ENCODE measurements around the gene COQ5.
"Not testable (repeated sequence)": the region's sequence is repeated elsewhere in the genome, so short reads cannot be mapped to it uniquely, and the experiment has no call there.

COQ5 gene

GRCh38 chr12:120529641-120530417, 871 bp upstream of the COQ5 start:
- in situ Hi-C loops (cut with MboI; ENCODE audit: low sequenced_read_pairs), result no loop called here

GRCh38 chr12:120522568-120522967, 6.4 kb downstream of the COQ5 start:
- in situ Hi-C loops (cut with MboI; ENCODE audit: low sequenced_read_pairs), result no loop called here

- in situ Hi-C loops (cut with MboI; ENCODE audit: low sequenced_read_pairs), result not testable (repeated sequence)
Observed at GRCh38 chr12:120519324-120519723, 9.6 kb downstream of the COQ5 start.

GRCh38 chr12:120515496-120515895, 13.5 kb downstream of the COQ5 start:
- in situ Hi-C loops (cut with MboI; ENCODE audit: low sequenced_read_pairs), result no loop called here

- in situ Hi-C loops (cut with MboI; ENCODE audit: low sequenced_read_pairs), result no loop called here
Observed at GRCh38 chr12:120514002-120514401, 15.0 kb downstream of the COQ5 start.

- in situ Hi-C loops (cut with MboI; ENCODE audit: low sequenced_read_pairs), result no loop called here
Observed at GRCh38 chr12:120508537-120508936, 20.4 kb downstream of the COQ5 start.

GRCh38 chr12:120504587-120504986, 24.4 kb downstream of the COQ5 start:
- in situ Hi-C loops (cut with MboI; ENCODE audit: low sequenced_read_pairs), result no loop called here

GRCh38 chr12:120500581-120500980, 28.4 kb downstream of the COQ5 start:
- in situ Hi-C loops (cut with MboI; ENCODE audit: low sequenced_read_pairs), result no loop called here

- in situ Hi-C loops (cut with MboI; ENCODE audit: low sequenced_read_pairs), result no loop called here
Observed at GRCh38 chr12:120498870-120499515, 30.0 kb downstream of the COQ5 start.

GRCh38 chr12:120497524-120498150, 31.3 kb downstream of the COQ5 start:
- in situ Hi-C loops (cut with MboI; ENCODE audit: low sequenced_read_pairs), result no loop called here

GRCh38 chr12:120496413-120497340, 32.3 kb downstream of the COQ5 start:
- in situ Hi-C loops (cut with MboI; ENCODE audit: low sequenced_read_pairs), result no loop called here

GRCh38 chr12:120495731-120496412, 33.1 kb downstream of the COQ5 start, which contains the start of gene DYNLL1:
TSS of gene DYNLL1 (plus strand) at chr12:120496113. CDS start at chr12:120496422, 309 bp downstream.
- in situ Hi-C loops (cut with MboI; ENCODE audit: low sequenced_read_pairs), result no loop called here

- in situ Hi-C loops (cut with MboI; ENCODE audit: low sequenced_read_pairs), result no loop called here
Observed at GRCh38 chr12:120495186-120495730, 33.7 kb downstream of the COQ5 start.

GRCh38 chr12:120490833-120491512, 38.0 kb downstream of the COQ5 start:
- in situ Hi-C loops (cut with MboI; ENCODE audit: low sequenced_read_pairs), result no loop called here

- in situ Hi-C loops (cut with MboI; ENCODE audit: low sequenced_read_pairs), result no loop called here
Observed at GRCh38 chr12:120490325-120490724, 38.6 kb downstream of the COQ5 start.

- in situ Hi-C loops (cut with MboI; ENCODE audit: low sequenced_read_pairs), result no loop called here
Observed at GRCh38 chr12:120489018-120489417, 39.9 kb downstream of the COQ5 start.

- in situ Hi-C loops (cut with MboI; ENCODE audit: low sequenced_read_pairs), result no loop called here
Observed at GRCh38 chr12:120488057-120488640, 40.8 kb downstream of the COQ5 start.

GRCh38 chr12:120487552-120487951, 41.4 kb downstream of the COQ5 start:
- in situ Hi-C loops (cut with MboI; ENCODE audit: low sequenced_read_pairs), result not testable (repeated sequence)

Data from HL-60/S4 (cell line).